Heart left ventricle (tissue), 13 donors: ENCODE results near the gene RNF217.

Experiments
- POLR2A ChIP-seq, 2 donors: fragments of 450-650 bp; IDR thresholded peaks; one replicate each; pipeline ENCODE4 v1.6.1; 2017; ENCODE audit warnings: antibody characterized with exemption in 2 of 2, mild to moderate bottlenecking in 2 of 2, moderate library complexity in 2 of 2
- TF ChIP-seq, protein P1 (sequence below), 12 donors: fragments of 200-600 bp; sonication (generic) in 4 of 12; IDR thresholded peaks; one replicate each; pipeline versions ENCODE4 v1.5.0 to v1.8.0; 2018 to 2022; ENCODE audit warnings: antibody characterized with exemption in 12 of 12, mild to moderate bottlenecking in 5 of 12
- donor health status: ischemic (EF 13 %, LVEDD 7.1; RV severe dilation, severe dysfunction).
- donor health status: DM: no; HTN: yes; CAD: no.
- donor health status: DM: no; HTN: no; CAD: no.
- donor health status: ischemic (EF 25% LVEDD 6.9; RV normal size, moderate dysfunction).
- donor health status: ischemic (EF 25% LVEDD 5.7; RV mildly dilated, moderate dysfunction).
- donor health status: ischemic (EF 35%, LVEDD 5.7; RV mildly dilated, moderate dysfunction).
- donor health status: nonischemic (EF 11% LVEDD 7.7; RV severe dilation, severe dysfunction).
- donor health status: DM: yes; HTN: yes; CAD: no.
- donor health status: PGD.
- donor health status: ischemic (EF 29% LVEDD 5.4; RV normal size, mild dysfunction).
- donor health status: nonischemic (EF 23%, LVEDD 6.1; RV moderate dilation, normal function).

DNA sequence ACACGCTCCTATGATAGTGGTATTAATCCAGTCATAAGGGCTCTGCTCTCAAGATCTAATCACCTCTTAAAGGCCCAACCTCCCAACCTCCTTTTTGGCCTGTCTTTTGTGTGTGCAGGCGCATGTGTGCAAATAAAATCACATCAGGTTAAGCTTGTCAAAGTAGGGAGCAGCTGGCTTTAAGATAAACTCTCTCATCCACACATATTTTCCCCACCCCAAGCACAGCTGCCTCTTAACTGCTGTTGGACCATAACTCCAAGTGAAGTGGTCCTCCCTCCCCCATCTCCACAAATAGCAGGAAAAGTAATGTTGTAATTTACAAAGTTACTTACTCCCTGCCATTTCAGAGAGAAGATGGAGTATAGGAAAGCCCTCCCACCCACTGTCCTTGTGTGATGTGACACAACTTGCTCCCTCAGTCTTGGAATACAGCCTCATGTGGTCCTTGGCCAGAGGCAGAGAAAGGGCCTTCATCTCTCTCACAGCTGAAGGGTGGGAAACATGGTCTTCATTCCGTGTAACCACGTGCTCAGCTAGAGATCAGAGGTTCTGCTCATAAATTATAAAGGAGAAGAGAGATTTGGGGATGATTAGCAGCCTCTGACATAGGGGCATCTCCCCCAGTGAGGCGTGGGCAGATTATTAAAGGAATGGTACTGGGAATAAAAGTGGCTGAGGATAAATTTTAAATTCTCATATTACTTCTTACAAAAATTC, 116.5 kb downstream of the RNF217 start:
- TF ChIP-seq, protein P1, sequence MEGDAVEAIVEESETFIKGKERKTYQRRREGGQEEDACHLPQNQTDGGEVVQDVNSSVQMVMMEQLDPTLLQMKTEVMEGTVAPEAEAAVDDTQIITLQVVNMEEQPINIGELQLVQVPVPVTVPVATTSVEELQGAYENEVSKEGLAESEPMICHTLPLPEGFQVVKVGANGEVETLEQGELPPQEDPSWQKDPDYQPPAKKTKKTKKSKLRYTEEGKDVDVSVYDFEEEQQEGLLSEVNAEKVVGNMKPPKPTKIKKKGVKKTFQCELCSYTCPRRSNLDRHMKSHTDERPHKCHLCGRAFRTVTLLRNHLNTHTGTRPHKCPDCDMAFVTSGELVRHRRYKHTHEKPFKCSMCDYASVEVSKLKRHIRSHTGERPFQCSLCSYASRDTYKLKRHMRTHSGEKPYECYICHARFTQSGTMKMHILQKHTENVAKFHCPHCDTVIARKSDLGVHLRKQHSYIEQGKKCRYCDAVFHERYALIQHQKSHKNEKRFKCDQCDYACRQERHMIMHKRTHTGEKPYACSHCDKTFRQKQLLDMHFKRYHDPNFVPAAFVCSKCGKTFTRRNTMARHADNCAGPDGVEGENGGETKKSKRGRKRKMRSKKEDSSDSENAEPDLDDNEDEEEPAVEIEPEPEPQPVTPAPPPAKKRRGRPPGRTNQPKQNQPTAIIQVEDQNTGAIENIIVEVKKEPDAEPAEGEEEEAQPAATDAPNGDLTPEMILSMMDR (IDR thresholded peaks at IDR 0.05): no peak
- TF ChIP-seq POLR2A (IDR thresholded peaks at IDR 0.05): no peak
